NCI-H526 treated with DMSO at 0.1 percent for 48 hours (cell line): ENCODE data around the gene CARD14.

Experiments
- DNase-seq: peaks from one replicate; lab custom pipeline; 2025; lab: John Stamatoyannopoulos, UW

Gene CARD14

GRCh38 chr17:80169784-80170500, at the start of gene CARD14:
TSS of gene CARD14 (plus strand) at chr17:80170030. CDS start at chr17:80181439, 11,409 bp downstream.
- DNase-seq: peak; percentile 2

DNA sequence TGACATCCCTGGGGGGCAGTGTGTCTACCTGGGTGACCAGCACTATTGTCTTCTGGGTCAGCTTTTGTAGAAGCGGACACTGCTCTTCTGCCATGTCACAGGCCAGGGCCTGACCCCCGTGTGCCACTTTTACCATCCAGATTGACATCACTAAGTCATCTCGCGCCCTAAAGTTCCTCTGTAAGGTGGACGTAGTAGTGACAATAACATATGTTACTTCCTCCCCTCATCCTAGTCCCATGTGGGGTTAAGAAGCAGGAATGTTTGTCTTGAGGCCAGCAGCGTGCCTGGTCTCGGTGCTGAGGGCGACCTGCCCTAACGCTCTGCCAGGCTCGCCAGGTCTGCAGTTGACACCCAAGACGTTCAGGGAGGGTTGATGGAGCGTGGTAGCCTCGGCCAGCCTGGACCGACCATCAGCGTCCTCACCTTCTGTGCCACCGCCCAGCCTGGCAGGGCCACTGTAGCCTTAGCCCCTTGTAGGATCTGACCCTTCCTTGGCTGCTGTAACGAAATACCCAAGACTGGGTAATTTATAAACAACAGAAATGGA, 47.7 kb upstream of the CARD14 start:
- no peak for DNase-seq

DNA sequence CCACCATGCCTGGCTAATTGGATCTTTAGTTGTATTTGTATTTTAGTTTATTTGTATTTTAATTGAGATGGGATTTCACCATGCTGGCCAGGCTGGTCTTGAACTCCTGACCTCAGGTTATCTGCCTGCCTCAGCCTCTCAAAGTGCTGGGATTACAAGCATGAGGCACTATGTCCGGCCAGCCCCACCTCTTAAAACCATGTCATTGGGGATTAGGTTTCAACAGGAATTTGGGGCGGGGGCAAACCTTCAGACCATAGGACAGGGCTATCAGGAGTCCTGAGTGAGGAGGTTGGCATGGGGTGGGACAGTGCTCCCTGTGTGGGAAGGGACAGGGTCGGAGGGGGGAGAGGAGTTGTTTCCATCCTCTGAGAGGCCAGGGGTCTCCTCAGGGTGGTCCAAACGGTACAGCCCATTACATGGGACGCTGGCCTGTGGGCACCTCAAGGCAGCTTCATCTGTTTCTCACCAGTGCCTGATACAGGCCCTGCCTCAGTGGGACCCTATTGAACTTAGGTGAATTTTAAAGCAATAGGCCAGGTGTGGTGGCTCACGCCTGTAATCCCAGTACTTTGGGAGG, 46.8 kb upstream of the CARD14 start:
- DNase-seq: no peak

GRCh38 chr17:80123791-80124190, 46.0 kb upstream of the CARD14 start:
- no peak for DNase-seq

DNA sequence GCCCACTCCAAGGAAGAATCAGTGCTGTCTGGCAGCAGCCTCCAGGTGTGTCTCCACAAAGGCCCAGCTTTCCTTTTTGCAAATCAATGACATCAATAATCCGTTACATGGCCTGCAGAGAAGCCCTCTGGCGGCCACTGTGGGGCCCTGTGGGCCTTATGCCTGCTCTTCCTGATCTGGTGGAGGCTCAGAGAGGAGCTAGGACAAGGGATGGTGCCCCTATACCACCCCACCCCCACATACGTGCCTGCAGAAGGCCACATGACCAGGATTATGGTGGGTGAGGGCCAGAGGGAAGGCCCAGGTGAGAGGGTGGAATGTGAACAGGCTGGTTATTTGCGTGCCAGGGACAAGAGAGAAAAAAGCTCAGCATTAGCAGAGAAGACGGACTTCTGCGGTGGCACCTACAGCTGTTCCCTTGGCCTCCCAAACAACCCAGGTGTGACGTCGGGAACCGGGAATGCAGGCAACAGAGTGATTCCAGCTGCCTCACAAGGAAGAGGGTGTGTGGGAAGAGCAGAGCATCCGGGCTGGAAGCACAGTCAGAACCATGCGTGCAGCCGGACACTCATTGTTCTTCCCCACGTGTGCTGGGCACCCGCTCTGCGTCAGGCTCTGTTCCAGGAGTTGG, 45.4 kb upstream of the CARD14 start:
- peak; percentile 16 for DNase-seq

DNA sequence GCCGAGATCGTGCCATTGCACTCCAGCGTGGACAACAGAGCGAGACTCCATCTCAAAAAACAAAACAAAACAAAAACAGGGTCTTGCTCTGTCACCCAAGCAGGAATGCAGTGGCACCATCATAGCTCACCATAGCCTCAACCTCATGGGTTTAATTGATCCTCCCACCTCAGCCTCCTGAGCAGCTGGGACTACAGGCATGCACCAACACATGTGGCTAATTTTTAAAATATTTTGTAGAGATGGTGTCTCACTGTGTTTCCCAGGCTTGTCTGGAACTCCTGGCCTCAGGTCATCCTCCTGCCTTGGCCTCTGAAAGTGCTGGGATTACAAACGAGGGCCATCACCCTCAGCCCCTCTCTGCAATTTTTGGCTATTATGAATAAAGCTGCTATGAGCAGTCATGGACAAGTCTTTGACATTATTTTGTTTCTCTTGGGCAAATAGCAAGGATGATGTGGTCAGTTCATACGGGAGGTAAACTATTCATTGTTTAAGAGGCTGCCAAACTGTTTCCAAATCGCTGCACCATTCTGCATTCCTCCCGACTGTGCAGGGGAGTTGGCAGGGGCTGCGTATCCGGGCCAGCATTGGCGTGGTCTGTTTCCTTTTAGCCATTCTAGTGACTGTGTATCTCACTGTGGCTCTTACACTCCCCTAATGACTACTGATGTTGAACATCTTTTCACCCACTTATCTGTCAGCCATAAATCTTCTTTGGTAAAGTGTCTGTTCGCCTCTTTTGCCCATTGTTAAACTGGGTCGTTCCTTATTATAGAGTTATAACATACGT, 44.0 kb upstream of the CARD14 start:
- DNase-seq: no peak

DNA sequence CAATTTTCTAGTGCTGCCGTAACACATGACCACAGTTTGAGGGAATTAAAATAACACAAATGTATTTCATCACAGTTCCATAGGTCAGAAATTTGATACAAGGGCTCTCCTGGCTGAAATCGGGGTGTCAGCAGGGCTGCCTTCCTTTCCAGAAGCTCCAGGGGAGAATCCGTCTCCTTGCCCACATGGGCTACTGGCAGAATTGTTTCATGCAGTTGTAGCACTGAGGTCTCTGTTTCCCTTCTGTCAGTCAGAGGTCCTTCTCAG, 43.4 kb upstream of the CARD14 start:
- no peak for DNase-seq

GRCh38 chr17:80129006-80129565, 40.7 kb upstream of the CARD14 start:
- no peak for DNase-seq

DNA sequence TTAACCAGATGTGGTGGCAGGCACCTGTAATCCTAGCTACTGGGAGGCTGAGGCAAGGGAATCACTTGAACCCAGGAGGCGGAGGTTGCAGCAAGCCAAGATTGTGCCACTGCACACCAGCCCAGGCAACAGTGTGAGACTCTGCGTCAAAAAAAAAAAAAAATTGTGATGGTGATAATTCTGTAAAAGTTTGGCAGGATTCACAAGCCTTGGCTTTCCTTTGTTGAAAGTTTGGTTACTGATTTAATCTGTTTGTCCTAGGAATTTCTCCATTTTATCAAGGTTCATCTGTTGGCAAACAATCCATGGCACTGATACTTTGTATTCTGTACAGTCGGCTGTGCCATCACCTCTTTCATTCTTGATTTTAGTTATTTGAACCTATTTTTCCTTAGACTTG, 38.8 kb upstream of the CARD14 start:
- DNase-seq: no peak

GRCh38 chr17:80132906-80133625, 36.8 kb upstream of the CARD14 start:
- no peak for DNase-seq

DNA sequence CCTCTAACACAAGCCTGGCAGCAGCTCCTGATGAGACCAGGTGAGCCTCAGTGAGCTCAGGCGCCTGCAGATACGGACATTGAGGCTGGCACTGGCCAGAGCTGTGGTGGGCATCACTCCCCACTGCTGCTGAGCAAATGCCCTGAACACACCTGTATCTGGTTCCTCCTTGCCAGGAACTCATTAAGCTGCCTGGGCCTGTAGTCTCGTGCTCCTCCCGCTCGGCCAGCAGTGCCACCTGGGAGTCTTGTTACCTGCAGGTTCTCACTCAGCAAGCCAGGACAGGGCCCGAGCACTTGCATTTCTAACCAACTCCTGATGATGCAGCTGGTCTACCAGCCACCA, 36.2 kb upstream of the CARD14 start:
- DNase-seq: no peak

DNA sequence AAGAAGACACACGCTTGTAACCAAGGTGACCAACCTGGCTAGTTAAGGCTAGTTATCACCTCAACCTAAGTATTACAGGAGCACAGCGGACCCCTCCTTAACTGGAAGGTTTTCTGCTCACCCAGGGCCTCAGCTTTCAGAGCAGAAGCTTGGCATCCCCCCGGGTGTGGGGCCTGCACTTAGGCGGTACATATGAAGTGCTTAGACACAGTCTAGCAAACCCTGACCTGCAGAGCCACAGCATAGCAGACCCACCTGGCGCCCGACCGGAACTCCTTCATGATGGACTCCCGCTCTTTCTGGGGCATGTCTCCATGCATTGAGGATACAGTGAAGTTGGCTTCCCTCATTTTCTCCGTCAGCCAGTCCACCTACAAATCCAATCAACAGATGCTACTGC, 32.7 kb upstream of the CARD14 start:
- DNase-seq: no peak

GRCh38 chr17:80138856-80139426, 30.9 kb upstream of the CARD14 start:
- DNase-seq: no peak

GRCh38 chr17:80141463-80142165, 28.2 kb upstream of the CARD14 start:
- no peak for DNase-seq

GRCh38 chr17:80142929-80143328, 26.9 kb upstream of the CARD14 start:
- no peak for DNase-seq

DNA sequence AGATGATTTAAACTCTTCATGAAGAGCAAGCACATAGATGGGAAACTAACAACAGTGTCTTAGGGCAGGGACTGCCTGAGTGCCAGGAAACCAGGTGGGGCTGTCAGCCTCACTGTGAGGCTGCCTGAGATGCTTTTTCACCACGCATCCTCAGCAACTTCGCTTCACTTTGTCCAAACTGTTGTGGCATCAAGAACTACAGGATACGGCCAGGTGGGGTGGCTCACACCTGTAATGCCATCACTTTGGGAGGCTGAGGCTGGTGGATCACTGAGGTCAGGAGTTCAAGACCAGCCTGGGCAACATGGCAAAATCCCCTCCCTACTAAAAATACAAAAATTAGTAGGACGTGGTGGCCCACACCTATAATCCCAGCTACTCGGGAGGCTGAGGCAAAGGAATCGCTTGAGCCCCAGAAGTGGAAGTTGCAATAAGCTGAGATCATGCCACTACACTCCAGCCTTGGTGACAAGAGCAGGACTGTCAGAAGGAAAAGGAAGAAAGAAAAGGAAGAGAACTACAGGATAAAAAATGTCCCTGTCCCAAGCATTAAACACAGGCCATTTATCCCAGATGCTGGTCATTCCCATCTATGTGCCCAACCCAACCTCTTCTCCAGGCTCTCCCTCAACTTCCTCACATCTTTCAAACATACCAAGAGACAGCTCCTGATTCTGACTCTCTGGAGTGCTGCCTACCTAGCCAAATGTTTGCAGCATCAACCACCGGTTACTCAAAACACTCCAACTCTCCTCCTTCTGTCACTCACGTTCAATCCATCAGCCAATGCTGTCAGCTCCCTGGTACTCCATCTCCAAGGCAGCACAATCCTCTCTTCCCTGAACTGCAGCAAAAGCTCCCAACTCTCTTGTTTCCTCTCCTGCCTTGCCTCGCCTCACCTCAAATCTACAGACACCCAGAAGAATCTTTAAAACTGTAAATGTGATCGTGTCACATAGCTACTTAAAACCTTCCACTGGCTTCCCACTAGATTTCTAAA, 24.5 kb upstream of the CARD14 start:
- DNase-seq: no peak

DNA sequence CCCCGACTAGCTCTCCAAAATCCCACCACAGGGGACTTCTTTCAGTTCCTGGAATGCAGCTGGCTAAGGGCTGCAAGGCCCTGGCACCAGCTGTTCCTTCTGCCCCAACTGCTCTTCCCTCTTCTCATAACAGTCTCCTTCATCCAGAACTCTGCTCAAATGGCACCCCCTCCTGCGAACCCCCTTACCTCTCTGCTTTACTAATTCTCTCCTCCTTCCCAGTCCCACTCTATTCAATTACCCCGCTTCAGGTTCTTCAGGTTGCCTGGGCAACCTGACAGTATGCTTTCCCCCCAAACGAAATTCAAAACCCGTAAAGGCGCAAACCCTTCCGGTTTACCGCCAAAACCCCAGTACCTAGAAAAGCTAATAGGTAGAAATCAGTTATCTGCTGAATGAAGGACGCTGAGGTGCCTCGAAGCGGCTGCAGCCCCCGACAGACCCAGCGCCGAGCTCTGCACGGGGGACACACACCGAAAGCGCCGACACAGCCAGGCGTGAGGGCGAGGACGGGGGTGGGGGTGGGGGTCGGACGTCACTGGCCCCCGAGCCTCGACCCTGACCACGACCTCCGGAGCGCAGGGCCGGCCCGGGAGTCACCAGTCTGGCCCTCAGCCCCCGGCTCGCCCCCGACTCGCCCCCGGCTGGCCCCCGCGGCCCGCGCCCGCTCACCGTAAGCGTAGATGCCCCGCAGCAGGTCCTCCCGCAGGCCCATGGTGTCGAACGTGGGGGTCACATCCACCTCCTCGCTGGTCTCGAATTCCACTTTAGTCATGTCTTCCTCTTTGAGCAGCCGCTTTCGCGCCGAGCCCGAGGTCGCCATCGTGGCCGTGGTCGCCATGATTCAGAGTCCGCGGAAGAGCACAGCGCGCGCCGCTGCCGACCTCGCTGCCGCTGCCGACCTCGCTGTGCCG, 23.5 kb upstream of the CARD14 start:
- peak; percentile 12 for DNase-seq

- peak; percentile 96 for DNase-seq
Measured at GRCh38 chr17:80147035-80147822, 22.6 kb upstream of the CARD14 start, which contains the start of gene EIF4A3. TSS of gene EIF4A3 (minus strand) at chr17:80147128. CDS start at chr17:80146961, 167 bp downstream.
